Calu3 (cell line): ENCODE measurements around the gene GARRE1. TPM values are rescaled to one million over a fixed set of nuclear protein-coding genes. Genes with fewer than 3 reads are reported as not detected.

Experiments used
- BruUV-seq: library from RNA; stranded (reverse); fragments of 400-500 nt; replicated peaks from 2 replicates; lab custom pipeline; 2021; lab: Mats Ljungman, UMichigan
- CTCF ChIA-PET: fragments of 300-600 bp; sonication (Branson Sonifier 250); formaldehyde crosslinking; loops from one replicate; lab custom pipeline; 2022; ENCODE audit warnings: antibody characterized with exemption; lab: Charles Lee
- DNase-seq: peaks from one replicate; pipeline ENCODE4 v3.0.0; 2022
- H3K27ac Mint-ChIP-seq: one replicate; pipeline ENCODE4 v1.8.0; 2022; ENCODE audit warnings: mixed read lengths; ENCODE audit not compliant: unreplicated experiment
- H3K27me3 Mint-ChIP-seq: one replicate; pipeline ENCODE4 v1.8.0; 2022; ENCODE audit warnings: mixed read lengths; ENCODE audit not compliant: unreplicated experiment
- H3K36me3 Mint-ChIP-seq: one replicate; pipeline ENCODE4 v1.8.0; 2022; ENCODE audit warnings: mild to moderate bottlenecking, moderate library complexity, mixed read lengths; ENCODE audit not compliant: insufficient read depth, unreplicated experiment
- H3K4me1 Mint-ChIP-seq: one replicate; pipeline ENCODE4 v1.8.0; 2022; ENCODE audit warnings: mild to moderate bottlenecking, low read depth, mixed read lengths; ENCODE audit not compliant: unreplicated experiment
- H3K4me3 Mint-ChIP-seq: one replicate; pipeline ENCODE4 v1.8.0; 2022; ENCODE audit warnings: mild to moderate bottlenecking, low read depth, moderate library complexity, mixed read lengths; ENCODE audit not compliant: unreplicated experiment
- H3K9me3 Mint-ChIP-seq: one replicate; pipeline ENCODE4 v1.8.0; 2022; ENCODE audit warnings: low read depth, mixed read lengths; ENCODE audit not compliant: unreplicated experiment
- CTCF ChIP-seq: fragments of 200-600 bp; IDR thresholded peaks from one replicate; pipeline ENCODE4 v1.8.0; 2022; ENCODE audit warnings: antibody characterized with exemption; ENCODE audit not compliant: unreplicated experiment
- intact Hi-C: fragments of 100-400 bp; cut with micrococcal nuclease; formaldehyde crosslinking; loops from one replicate; pipeline ENCODE4 v1.10.0; 2022; ENCODE audit not compliant: unreplicated experiment
- total RNA-seq: library from RNA; stranded (reverse); gene quantifications from 2 replicates; pipeline ENCODE4 v1.2.3, GENCODE V29; 2022

GARRE1 gene
- total RNA-seq, 1 experiment from 2014 or later: 19.9 TPM

GRCh38 chr19:34284505-34284904 is 30.2 kb downstream of the GARRE1 start:
- no peak for TF ChIP-seq CTCF
- Mint-ChIP-seq H3K4me3 (no peak overlapping the region), H3K36me3 (no peaks in the 10 kb centered on the region), H3K27me3 (no peaks in the 10 kb centered on the region), H3K9me3 (no peaks in the 10 kb centered on the region), H3K27ac (no peak overlapping the region), H3K4me1 (peaks cover 19% of the 10 kb centered on the region)
- CTCF ChIA-PET: no interaction called here
- no TSS peak for BruUV-seq
- intact Hi-C loops: no loop called here
- DNase-seq: no peak

GRCh38 chr19:34287662-34288140 is 33.3 kb downstream of the GARRE1 start:
- Mint-ChIP-seq H3K4me1 (peaks cover 6% of the 10 kb centered on the region), H3K27ac (no peak overlapping the region), H3K36me3 (no peaks in the 10 kb centered on the region), H3K27me3 (no peaks in the 10 kb centered on the region), H3K9me3 (no peaks in the 10 kb centered on the region), H3K4me3 (no peak overlapping the region)
- CTCF ChIA-PET: no interaction called here
- BruUV-seq: no TSS peak
- DNase-seq: no peak
- TF ChIP-seq CTCF: no peak
- intact Hi-C loops: no loop called here

- no peaks in the 10 kb centered on the region for H3K9me3 Mint-ChIP-seq
- no peaks in the 10 kb centered on the region for H3K36me3 Mint-ChIP-seq
- H3K27ac Mint-ChIP-seq: no peak overlapping the region
- intact Hi-C loops: no loop called here
- no peaks in the 10 kb centered on the region for H3K4me1 Mint-ChIP-seq
- H3K4me3 Mint-ChIP-seq: no peak overlapping the region
- no peak for TF ChIP-seq CTCF
- BruUV-seq: no TSS peak
- no peaks in the 10 kb centered on the region for H3K27me3 Mint-ChIP-seq
- CTCF ChIA-PET: no interaction called here
- DNase-seq: no peak
These were observed 34.0 kb downstream of the GARRE1 start for GRCh38 chr19:34288381-34288780.

- no peak overlapping the region for H3K27ac Mint-ChIP-seq
- TF ChIP-seq CTCF: no peak
These were observed 36.9 kb downstream of the GARRE1 start for GRCh38 chr19:34291235-34291634.

More at GRCh38 chr19:34291235-34291634, 36.9 kb downstream of the GARRE1 start:
- DNase-seq: no peak
- CTCF ChIA-PET: interaction anchor here (0.6 kb wide), 1 partner anchor 42 kb away, joined by 3 read pairs; no protein-coding TSS in a partner anchor
- no peaks in the 10 kb centered on the region for H3K9me3 Mint-ChIP-seq
- no peaks in the 10 kb centered on the region for H3K27me3 Mint-ChIP-seq
- no peaks in the 10 kb centered on the region for H3K36me3 Mint-ChIP-seq
- H3K4me3 Mint-ChIP-seq: no peak overlapping the region
- intact Hi-C loops: no loop called here
- no peaks in the 10 kb centered on the region for H3K4me1 Mint-ChIP-seq
- no TSS peak for BruUV-seq
